HG03460 (cell line): Measurements from ENCODE around the gene ERF.

Source experiments
- ATAC-seq: cut with Tn5 transposase; IDR thresholded peaks from one replicate; pipeline ENCODE4 v1.9.1; 2021; ENCODE audit not compliant: unreplicated experiment

Gene ERF

GRCh38 chr19:42287017-42287826, 32.3 kb upstream of the ERF start:
- no peak for ATAC-seq

GRCh38 chr19:42286349-42287016, 31.6 kb upstream of the ERF start:
- ATAC-seq, result no peak

- no peak for ATAC-seq
These were observed 31.0 kb upstream of the ERF start for GRCh38 chr19:42285988-42286348.

- no peak for ATAC-seq
These were observed 30.6 kb upstream of the ERF start for GRCh38 chr19:42285541-42285941.

GRCh38 chr19:42284591-42285341, 29.8 kb upstream of the ERF start:
- peak; percentile 1 for ATAC-seq

GRCh38 chr19:42284066-42284501, 29.2 kb upstream of the ERF start:
- peak; percentile 23 for ATAC-seq

- ATAC-seq, result peak; percentile 36
These were observed 28.5 kb upstream of the ERF start for GRCh38 chr19:42283188-42284065.

- ATAC-seq, result no peak
These were observed 27.9 kb upstream of the ERF start for GRCh38 chr19:42282819-42283187.

- no peak for ATAC-seq
These were observed 27.2 kb upstream of the ERF start for GRCh38 chr19:42281827-42282762.

GRCh38 chr19:42281146-42281826, 26.4 kb upstream of the ERF start:
- no peak for ATAC-seq

GRCh38 chr19:42280815-42281145, 25.9 kb upstream of the ERF start:
- ATAC-seq, result no peak

- no peak for ATAC-seq
These were observed 25.2 kb upstream of the ERF start for GRCh38 chr19:42279902-42280814.

- ATAC-seq, result no peak
These were observed 24.4 kb upstream of the ERF start for GRCh38 chr19:42279155-42279901.

GRCh38 chr19:42278452-42279154, 23.7 kb upstream of the ERF start:
- no peak for ATAC-seq

GRCh38 chr19:42277821-42278451, 23.0 kb upstream of the ERF start:
- ATAC-seq, result no peak

GRCh38 chr19:42276821-42277220, 21.9 kb upstream of the ERF start:
- ATAC-seq, result no peak

- no peak for ATAC-seq
These were observed 21.4 kb upstream of the ERF start for GRCh38 chr19:42276284-42276683.
